Measurements from ENCODE around the gene TMEM135. TPM values are rescaled to one million over a fixed set of nuclear protein-coding genes. Genes with fewer than 3 reads are reported as not detected.

TMEM135 gene
- total RNA-seq, 2 experiments from 2014 or later: 14.1 to 15.6 TPM

DNA sequence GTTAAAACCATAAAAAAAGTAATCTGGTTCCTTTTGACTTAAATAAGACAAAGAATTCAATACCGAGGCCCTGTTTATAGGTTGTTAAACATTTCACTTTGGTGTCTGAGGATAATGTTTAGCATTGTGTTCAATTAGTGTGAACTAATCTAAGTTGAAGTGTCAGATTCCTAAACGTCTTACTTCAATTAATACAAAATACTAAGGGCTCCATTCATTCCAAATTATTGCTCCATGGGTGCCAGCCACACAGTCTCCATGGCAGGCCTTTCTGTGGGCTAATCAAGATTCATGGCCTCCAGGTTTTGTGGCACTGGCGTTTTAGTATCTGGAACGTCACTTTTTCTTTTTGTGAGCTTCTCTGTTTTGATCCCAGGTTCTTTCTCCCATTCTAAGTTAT is 89.4 kb downstream of the TMEM135 start:
- H3K27me3 ChIP-seq (ENCODE audit: control insufficient read depth in 1 of 2, insufficient read depth in 2 of 2, low read length in 2 of 2): no peaks in the 10 kb centered on the region
- Mint-ChIP-seq H3K36me3 (ENCODE audit: low read depth) (no peaks in the 10 kb centered on the region), H3K27me3 (no peaks in the 10 kb centered on the region), H3K27ac (no peak overlapping the region), H3K9me3 (no peaks in the 10 kb centered on the region), H3K4me3 (no peak overlapping the region), H3K4me1 (ENCODE audit: low read depth) (no peaks in the 10 kb centered on the region)
- H3K4me1 ChIP-seq (ENCODE audit: insufficient read depth, low read length): no peaks in the 10 kb centered on the region
- no peak overlapping the region for H3K4me3 ChIP-seq (ENCODE audit: low read length)
- ChIA-PET CTCF (no interaction called here), POLR2A (no interaction called here)
- no peaks in the 10 kb centered on the region for H3K9me3 ChIP-seq (ENCODE audit: control insufficient read depth in 1 of 2, insufficient read depth in 1 of 2, low read length in 2 of 2)
- intact Hi-C loops (cut with DNase I, micrococcal nuclease): no loop called here
- DNase-seq: no peak
- H3K27ac ChIP-seq (ENCODE audit: low read depth in 1 of 2, low read length in 2 of 2): no peak overlapping the region
- no peaks in the 10 kb centered on the region for H3K36me3 ChIP-seq (ENCODE audit: insufficient read depth, low read length)
- TF ChIP-seq, protein P1, sequence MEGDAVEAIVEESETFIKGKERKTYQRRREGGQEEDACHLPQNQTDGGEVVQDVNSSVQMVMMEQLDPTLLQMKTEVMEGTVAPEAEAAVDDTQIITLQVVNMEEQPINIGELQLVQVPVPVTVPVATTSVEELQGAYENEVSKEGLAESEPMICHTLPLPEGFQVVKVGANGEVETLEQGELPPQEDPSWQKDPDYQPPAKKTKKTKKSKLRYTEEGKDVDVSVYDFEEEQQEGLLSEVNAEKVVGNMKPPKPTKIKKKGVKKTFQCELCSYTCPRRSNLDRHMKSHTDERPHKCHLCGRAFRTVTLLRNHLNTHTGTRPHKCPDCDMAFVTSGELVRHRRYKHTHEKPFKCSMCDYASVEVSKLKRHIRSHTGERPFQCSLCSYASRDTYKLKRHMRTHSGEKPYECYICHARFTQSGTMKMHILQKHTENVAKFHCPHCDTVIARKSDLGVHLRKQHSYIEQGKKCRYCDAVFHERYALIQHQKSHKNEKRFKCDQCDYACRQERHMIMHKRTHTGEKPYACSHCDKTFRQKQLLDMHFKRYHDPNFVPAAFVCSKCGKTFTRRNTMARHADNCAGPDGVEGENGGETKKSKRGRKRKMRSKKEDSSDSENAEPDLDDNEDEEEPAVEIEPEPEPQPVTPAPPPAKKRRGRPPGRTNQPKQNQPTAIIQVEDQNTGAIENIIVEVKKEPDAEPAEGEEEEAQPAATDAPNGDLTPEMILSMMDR (IDR thresholded peaks at IDR 0.05): no peak
- ATAC-seq (ENCODE audit: poor library complexity): no peak

DNA sequence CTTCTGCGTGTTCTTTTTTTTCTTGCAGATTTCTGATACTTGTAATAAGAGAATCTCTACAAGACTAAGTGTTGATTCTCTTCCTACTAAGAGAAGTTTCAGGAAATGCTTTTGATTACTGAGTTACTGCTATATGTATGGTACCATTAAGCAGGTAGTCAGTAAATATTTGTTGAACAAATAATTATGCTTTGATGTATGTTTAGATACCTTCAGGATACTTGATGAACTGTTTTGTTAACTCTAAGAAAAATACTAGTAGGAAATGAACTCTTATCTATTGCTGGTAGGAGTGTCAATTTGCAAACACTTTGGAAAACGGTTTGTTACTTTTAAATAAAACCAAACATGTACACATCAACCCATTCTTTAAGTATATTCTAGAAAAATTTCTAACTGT is 90.6 kb downstream of the TMEM135 start:
- Histone ChIP-seq H3K9me3 (ENCODE audit: control insufficient read depth in 1 of 2, insufficient read depth in 1 of 2, low read length in 2 of 2) (no peaks in the 10 kb centered on the region), H3K27me3 (ENCODE audit: control insufficient read depth in 1 of 2, insufficient read depth in 2 of 2, low read length in 2 of 2) (no peaks in the 10 kb centered on the region), H3K27ac (ENCODE audit: low read depth in 1 of 2, low read length in 2 of 2) (no peak overlapping the region), H3K4me1 (ENCODE audit: insufficient read depth, low read length) (no peaks in the 10 kb centered on the region), H3K36me3 (ENCODE audit: insufficient read depth, low read length) (no peaks in the 10 kb centered on the region), H3K4me3 (ENCODE audit: low read length) (no peak overlapping the region)
- no peak overlapping the region for H3K27ac Mint-ChIP-seq
- DNase-seq: no peak
- no peaks in the 10 kb centered on the region for H3K27me3 Mint-ChIP-seq
- H3K9me3 Mint-ChIP-seq: no peaks in the 10 kb centered on the region
- no peaks in the 10 kb centered on the region for H3K4me1 Mint-ChIP-seq (ENCODE audit: low read depth)
- no peak overlapping the region for H3K4me3 Mint-ChIP-seq
- no peak for ATAC-seq (ENCODE audit: poor library complexity)
- peaks cover 7% of the 10 kb centered on the region for H3K36me3 Mint-ChIP-seq (ENCODE audit: low read depth)
- TF ChIP-seq, protein P1 (IDR thresholded peaks at IDR 0.05): no peak
- POLR2A ChIA-PET: no interaction called here
- CTCF ChIA-PET: no interaction called here
- intact Hi-C loops (cut with DNase I, micrococcal nuclease): no loop called here

DNA sequence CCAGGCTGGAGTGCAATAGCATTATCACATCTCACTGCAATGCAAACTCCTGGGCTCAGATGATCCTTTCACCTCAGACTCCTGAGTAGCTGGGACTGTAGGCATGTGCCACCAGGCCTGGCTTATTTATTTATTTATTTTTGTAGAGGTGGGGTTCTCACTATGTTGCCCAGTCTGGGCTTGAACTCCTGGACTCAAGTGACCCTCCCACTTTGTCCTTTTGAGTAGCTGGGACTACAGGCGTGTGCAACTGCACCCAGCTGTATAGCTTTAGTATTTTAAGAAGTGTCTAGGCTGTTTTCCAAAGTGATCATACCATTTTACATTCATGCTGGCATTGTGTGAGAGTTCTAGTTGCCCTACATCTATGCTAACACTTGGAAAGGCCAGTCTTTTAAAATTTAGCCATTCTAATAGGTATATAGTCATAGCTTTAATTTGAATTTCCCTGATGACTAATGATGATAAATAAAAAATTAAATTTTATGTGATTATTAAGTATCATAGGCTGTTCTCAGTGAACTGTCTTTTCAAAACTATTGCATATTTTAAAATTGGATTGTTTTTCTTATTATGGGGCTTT is 96.9 kb downstream of the TMEM135 start:
- intact Hi-C loops (cut with DNase I, micrococcal nuclease): no loop called here
- no peaks in the 10 kb centered on the region for H3K27me3 Mint-ChIP-seq
- no peak overlapping the region for H3K4me3 Mint-ChIP-seq
- ChIA-PET CTCF (no interaction called here), POLR2A (interaction anchor here (0.6 kb wide), 1 partner anchor 77 kb away, joined by 5 read pairs; no protein-coding TSS in a partner anchor)
- Histone ChIP-seq H3K27me3 (ENCODE audit: control insufficient read depth in 1 of 2, insufficient read depth in 2 of 2, low read length in 2 of 2) (no peaks in the 10 kb centered on the region), H3K27ac (ENCODE audit: low read depth in 1 of 2, low read length in 2 of 2) (no peak overlapping the region), H3K9me3 (ENCODE audit: control insufficient read depth in 1 of 2, insufficient read depth in 1 of 2, low read length in 2 of 2) (peaks cover 3 to 7% of the 10 kb centered on the region in 2 experiments), H3K4me3 (ENCODE audit: low read length) (no peak overlapping the region), H3K4me1 (ENCODE audit: insufficient read depth, low read length) (no peaks in the 10 kb centered on the region), H3K36me3 (ENCODE audit: insufficient read depth, low read length) (no peaks in the 10 kb centered on the region)
- H3K9me3 Mint-ChIP-seq: peaks cover 5% of the 10 kb centered on the region
- TF ChIP-seq, protein P1 (IDR thresholded peaks at IDR 0.05): no peak
- no peak overlapping the region for H3K27ac Mint-ChIP-seq
- H3K36me3 Mint-ChIP-seq (ENCODE audit: low read depth): peaks cover 35% of the 10 kb centered on the region
- no peak for DNase-seq
- H3K4me1 Mint-ChIP-seq (ENCODE audit: low read depth): peaks cover 10% of the 10 kb centered on the region
- no peak for ATAC-seq (ENCODE audit: poor library complexity)
